HEK293 (cell line): ENCODE data around the gene APOBEC3F.
A peak's percentile ranks its signal among the peaks of the same experiment; 100 is the strongest.

Source experiments
- BCL6B ChIP-seq: fragments of 450-650 bp; formaldehyde crosslinking; IDR thresholded peaks from 2 replicates; pipeline ENCODE4 v1.5.1; 2017; ENCODE audit warnings: missing biosample characterization, missing genetic modification characterization
- GLIS1 ChIP-seq: fragments of 450-650 bp; formaldehyde crosslinking; IDR thresholded peaks from 2 replicates; pipeline ENCODE4 v1.5.1; 2016; ENCODE audit warnings: missing biosample characterization, missing genetic modification characterization
- HOXA7 ChIP-seq: sonication (generic); formaldehyde crosslinking; IDR thresholded peaks from 2 replicates; pipeline ENCODE4 v1.8.1; 2022; ENCODE audit warnings: missing genetic modification reagents, borderline replicate concordance
- KLF10 ChIP-seq: fragments of 450-650 bp; IDR thresholded peaks from 2 replicates; pipeline ENCODE4 v1.5.1; 2018; ENCODE audit warnings: missing biosample characterization, mild to moderate bottlenecking, missing genetic modification characterization
- MYNN ChIP-seq: fragments of 450-650 bp; formaldehyde crosslinking; IDR thresholded peaks from 2 replicates; pipeline ENCODE4 v1.5.1; 2016; ENCODE audit warnings: missing biosample characterization, missing genetic modification characterization, borderline replicate concordance
- PRDM1 ChIP-seq: fragments of 450-650 bp; formaldehyde crosslinking; IDR thresholded peaks from 2 replicates; pipeline ENCODE4; 2016; ENCODE audit warnings: missing biosample characterization, missing genetic modification characterization
- SETDB1 ChIP-seq: IDR thresholded peaks from one replicate; pipeline ENCODE4 v1.6.1; 2017; ENCODE audit warnings: mild to moderate bottlenecking, low read length, moderate library complexity, mixed read lengths; ENCODE audit not compliant: insufficient read length
- WT1 ChIP-seq: fragments of 450-650 bp; formaldehyde crosslinking; IDR thresholded peaks from 2 replicates; pipeline ENCODE4 v1.5.1; 2016; ENCODE audit warnings: missing biosample characterization, missing genetic modification characterization
- YY1 ChIP-seq: fragments of 450-650 bp; formaldehyde crosslinking; IDR thresholded peaks from 2 replicates; pipeline ENCODE4 v1.5.1; 2018; ENCODE audit warnings: missing biosample characterization, missing genetic modification characterization
- ZFHX2 ChIP-seq: fragments of 450-650 bp; formaldehyde crosslinking; conservative IDR thresholded peaks from 2 replicates; pipeline ENCODE4 v1.5.1; 2016; ENCODE audit warnings: missing biosample characterization, missing genetic modification characterization
- ZIC2 ChIP-seq: fragments of 450-650 bp; formaldehyde crosslinking; IDR thresholded peaks from 2 replicates; pipeline ENCODE4 v1.5.1; 2016; ENCODE audit warnings: missing biosample characterization, missing genetic modification characterization
- ZNF133 ChIP-seq: fragments of 450-650 bp; formaldehyde crosslinking; IDR thresholded peaks from 2 replicates; pipeline ENCODE4 v1.5.1; 2016; ENCODE audit warnings: missing biosample characterization, missing genetic modification characterization
- ZNF184 ChIP-seq: fragments of 450-650 bp; IDR thresholded peaks from 2 replicates; pipeline ENCODE4 v1.5.1; 2018; ENCODE audit warnings: missing biosample characterization, mild to moderate bottlenecking, missing genetic modification characterization
- ZNF211 ChIP-seq: fragments of 450-650 bp; formaldehyde crosslinking; IDR thresholded peaks from 2 replicates; pipeline ENCODE4 v1.5.1; 2016; ENCODE audit warnings: low read depth, missing biosample characterization, missing genetic modification characterization
- ZNF223 ChIP-seq: fragments of 450-650 bp; formaldehyde crosslinking; IDR thresholded peaks from 2 replicates; pipeline ENCODE4 v1.5.1; 2016; ENCODE audit warnings: missing biosample characterization, missing genetic modification characterization
- ZNF266 ChIP-seq: fragments of 450-650 bp; formaldehyde crosslinking; IDR thresholded peaks from 2 replicates; pipeline ENCODE4 v1.5.1; 2016; ENCODE audit warnings: missing biosample characterization, missing genetic modification characterization, low read depth
- ZNF274 ChIP-seq, 2 experiments: fragments of 200-500 bp in 1 of 2; fragments of 450-650 bp in 1 of 2; sonication (Bioruptor generic) in 1 of 2; formaldehyde crosslinking in 1 of 2; IDR thresholded peaks; 2 replicates each; pipeline versions ENCODE4 v1.5.1 to v1.6.1; 2014 to 2016; ENCODE audit warnings: borderline replicate concordance in 1 of 2, inconsistent platforms in 1 of 2, low read length in 1 of 2, missing biosample characterization in 1 of 2, missing genetic modification characterization in 1 of 2
- ZNF292 ChIP-seq: fragments of 450-650 bp; formaldehyde crosslinking; IDR thresholded peaks from 2 replicates; pipeline ENCODE4 v1.5.1; 2016; ENCODE audit warnings: low read depth, missing biosample characterization, missing genetic modification characterization, borderline replicate concordance
- ZNF341 ChIP-seq: fragments of 450-650 bp; formaldehyde crosslinking; IDR thresholded peaks from 2 replicates; pipeline ENCODE4; 2016; ENCODE audit warnings: low read depth, missing biosample characterization, missing genetic modification characterization
- ZNF394 ChIP-seq: fragments of 450-650 bp; formaldehyde crosslinking; IDR thresholded peaks from 2 replicates; pipeline ENCODE4 v1.5.1; 2016; ENCODE audit warnings: missing biosample characterization, missing genetic modification characterization, mild to moderate bottlenecking, moderate library complexity, borderline replicate concordance
- ZNF530 ChIP-seq: fragments of 450-650 bp; formaldehyde crosslinking; IDR thresholded peaks from 2 replicates; pipeline ENCODE4 v1.5.1; 2016; ENCODE audit warnings: low read depth, missing biosample characterization, missing genetic modification characterization
- ZNF623 ChIP-seq: fragments of 450-650 bp; formaldehyde crosslinking; IDR thresholded peaks from 2 replicates; pipeline ENCODE4 v1.5.1; 2016; ENCODE audit warnings: missing biosample characterization, missing genetic modification characterization
- ZNF792 ChIP-seq: fragments of 450-650 bp; formaldehyde crosslinking; IDR thresholded peaks from 2 replicates; pipeline ENCODE4 v1.5.1; 2016; ENCODE audit warnings: missing biosample characterization, missing genetic modification characterization
- ZNF843 ChIP-seq: fragments of 450-650 bp; formaldehyde crosslinking; IDR thresholded peaks from 2 replicates; pipeline ENCODE4 v1.5.1; 2016; ENCODE audit warnings: missing biosample characterization, missing genetic modification characterization
- ZSCAN16 ChIP-seq: fragments of 450-650 bp; formaldehyde crosslinking; IDR thresholded peaks from 2 replicates; pipeline ENCODE4 v1.5.1; 2016; ENCODE audit warnings: missing biosample characterization, missing genetic modification characterization
- TF ChIP-seq, protein P1 (sequence below): fragments of 450-650 bp; IDR thresholded peaks from 2 replicates; pipeline ENCODE4 v1.5.1; 2018; ENCODE audit warnings: missing biosample characterization, missing genetic modification characterization
- TF ChIP-seq, protein P2 (sequence below): fragments of 450-650 bp; formaldehyde crosslinking; IDR thresholded peaks from 2 replicates; pipeline ENCODE4 v1.5.1; 2016; ENCODE audit warnings: missing biosample characterization, missing genetic modification characterization, borderline replicate concordance
- TF ChIP-seq, protein P3 (sequence below): fragments of 450-650 bp; formaldehyde crosslinking; optimal IDR thresholded peaks from 2 replicates; pipeline ENCODE3; 2016; ENCODE audit warnings: missing biosample characterization, mild to moderate bottlenecking, missing genetic modification characterization
- TF ChIP-seq, protein P4 (sequence below): fragments of 450-650 bp; formaldehyde crosslinking; IDR thresholded peaks from 2 replicates; pipeline ENCODE4 v1.5.1; 2016; ENCODE audit warnings: missing biosample characterization, missing genetic modification characterization, borderline replicate concordance

APOBEC3F gene

DNA sequence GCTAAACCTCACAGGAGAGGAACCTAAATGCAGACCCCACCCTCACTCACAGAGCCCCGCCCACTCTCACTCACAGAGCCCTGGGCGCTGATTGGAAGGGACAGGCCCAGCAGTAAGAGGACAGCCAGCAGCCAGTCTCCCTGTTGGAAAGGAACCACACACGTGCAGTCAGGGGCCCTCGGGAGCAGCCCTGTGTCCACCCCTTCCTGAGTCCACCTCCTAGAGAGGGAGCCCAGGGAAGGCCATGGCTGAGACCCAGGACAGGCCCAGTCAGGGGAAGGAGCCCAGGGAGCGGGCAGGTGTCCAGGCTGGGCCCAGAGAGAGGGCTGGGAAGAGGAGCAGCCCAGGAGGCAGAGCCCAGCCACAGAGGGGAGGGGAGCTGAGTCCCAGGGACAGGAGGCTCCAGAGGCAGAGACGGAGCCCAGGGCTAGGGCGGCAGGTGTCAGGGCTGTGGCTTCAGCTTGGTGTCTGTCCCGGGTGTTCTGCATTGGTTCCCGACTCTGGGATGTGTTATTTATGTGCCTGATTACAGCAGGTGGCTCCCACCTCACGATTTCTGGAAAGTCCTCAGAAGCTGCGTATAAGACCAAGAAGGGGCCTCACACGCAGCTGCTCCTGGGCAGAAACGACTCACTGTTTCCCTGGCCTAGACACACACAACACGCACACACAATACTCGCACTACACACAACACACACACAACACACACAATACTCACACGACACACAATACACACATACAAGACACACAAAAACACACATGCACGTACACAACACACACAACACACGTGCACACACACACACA is 47.4 kb downstream of the APOBEC3F start (continued):
- TF ChIP-seq, protein P1, sequence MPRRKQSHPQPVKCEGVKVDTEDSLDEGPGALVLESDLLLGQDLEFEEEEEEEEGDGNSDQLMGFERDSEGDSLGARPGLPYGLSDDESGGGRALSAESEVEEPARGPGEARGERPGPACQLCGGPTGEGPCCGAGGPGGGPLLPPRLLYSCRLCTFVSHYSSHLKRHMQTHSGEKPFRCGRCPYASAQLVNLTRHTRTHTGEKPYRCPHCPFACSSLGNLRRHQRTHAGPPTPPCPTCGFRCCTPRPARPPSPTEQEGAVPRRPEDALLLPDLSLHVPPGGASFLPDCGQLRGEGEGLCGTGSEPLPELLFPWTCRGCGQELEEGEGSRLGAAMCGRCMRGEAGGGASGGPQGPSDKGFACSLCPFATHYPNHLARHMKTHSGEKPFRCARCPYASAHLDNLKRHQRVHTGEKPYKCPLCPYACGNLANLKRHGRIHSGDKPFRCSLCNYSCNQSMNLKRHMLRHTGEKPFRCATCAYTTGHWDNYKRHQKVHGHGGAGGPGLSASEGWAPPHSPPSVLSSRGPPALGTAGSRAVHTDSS (tag by site-specific recombination), result no peak
- TF ChIP-seq ZNF266 (tag by site-specific recombination), result no peak
- TF ChIP-seq SETDB1, result no peak
- no peak for TF ChIP-seq ZNF843
- no peak for TF ChIP-seq HOXA7 (CRISPR knock-in tag)
- TF ChIP-seq ZNF530 (tag by site-specific recombination), result no peak
- TF ChIP-seq WT1 (tag by site-specific recombination), result no peak
- no peak for TF ChIP-seq ZNF133 (tag by site-specific recombination)
- no peak for TF ChIP-seq ZNF211
- TF ChIP-seq YY1 (tag by site-specific recombination), result no peak
- peak; percentile 8; the same call in 1 of the 2 replicates for TF ChIP-seq ZIC2
- peak; percentile 30; the same call in 1 of the 2 replicates for TF ChIP-seq ZNF341 (tag by site-specific recombination)
- TF ChIP-seq PRDM1 (tag by site-specific recombination), result no peak
- no peak for TF ChIP-seq ZNF184 (tag by site-specific recombination)
- TF ChIP-seq, protein P2, sequence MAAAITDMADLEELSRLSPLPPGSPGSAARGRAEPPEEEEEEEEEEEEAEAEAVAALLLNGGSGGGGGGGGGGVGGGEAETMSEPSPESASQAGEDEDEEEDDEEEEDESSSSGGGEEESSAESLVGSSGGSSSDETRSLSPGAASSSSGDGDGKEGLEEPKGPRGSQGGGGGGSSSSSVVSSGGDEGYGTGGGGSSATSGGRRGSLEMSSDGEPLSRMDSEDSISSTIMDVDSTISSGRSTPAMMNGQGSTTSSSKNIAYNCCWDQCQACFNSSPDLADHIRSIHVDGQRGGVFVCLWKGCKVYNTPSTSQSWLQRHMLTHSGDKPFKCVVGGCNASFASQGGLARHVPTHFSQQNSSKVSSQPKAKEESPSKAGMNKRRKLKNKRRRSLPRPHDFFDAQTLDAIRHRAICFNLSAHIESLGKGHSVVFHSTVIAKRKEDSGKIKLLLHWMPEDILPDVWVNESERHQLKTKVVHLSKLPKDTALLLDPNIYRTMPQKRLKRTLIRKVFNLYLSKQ, result no peak
- TF ChIP-seq ZNF394 (tag by site-specific recombination), result no peak
- TF ChIP-seq, protein P3, sequence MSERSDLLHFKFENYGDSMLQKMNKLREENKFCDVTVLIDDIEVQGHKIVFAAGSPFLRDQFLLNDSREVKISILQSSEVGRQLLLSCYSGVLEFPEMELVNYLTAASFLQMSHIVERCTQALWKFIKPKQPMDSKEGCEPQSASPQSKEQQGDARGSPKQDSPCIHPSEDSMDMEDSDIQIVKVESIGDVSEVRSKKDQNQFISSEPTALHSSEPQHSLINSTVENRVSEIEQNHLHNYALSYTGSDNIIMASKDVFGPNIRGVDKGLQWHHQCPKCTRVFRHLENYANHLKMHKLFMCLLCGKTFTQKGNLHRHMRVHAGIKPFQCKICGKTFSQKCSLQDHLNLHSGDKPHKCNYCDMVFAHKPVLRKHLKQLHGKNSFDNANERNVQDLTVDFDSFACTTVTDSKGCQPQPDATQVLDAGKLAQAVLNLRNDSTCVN (tag by site-specific recombination), result no peak
- TF ChIP-seq ZNF274 (IDR thresholded peaks at IDR 0.05; ENCODE audit: low read length), result no peak
- no peak for TF ChIP-seq ZNF274 (tag by site-specific recombination; IDR thresholded peaks at IDR 0.05; ENCODE audit: borderline replicate concordance)
- no peak for TF ChIP-seq MYNN (tag by site-specific recombination)
- no peak for TF ChIP-seq ZNF623 (tag by site-specific recombination)
- TF ChIP-seq ZNF223 (tag by site-specific recombination), result no peak
- no peak for TF ChIP-seq BCL6B (tag by site-specific recombination)
- TF ChIP-seq, protein P4, sequence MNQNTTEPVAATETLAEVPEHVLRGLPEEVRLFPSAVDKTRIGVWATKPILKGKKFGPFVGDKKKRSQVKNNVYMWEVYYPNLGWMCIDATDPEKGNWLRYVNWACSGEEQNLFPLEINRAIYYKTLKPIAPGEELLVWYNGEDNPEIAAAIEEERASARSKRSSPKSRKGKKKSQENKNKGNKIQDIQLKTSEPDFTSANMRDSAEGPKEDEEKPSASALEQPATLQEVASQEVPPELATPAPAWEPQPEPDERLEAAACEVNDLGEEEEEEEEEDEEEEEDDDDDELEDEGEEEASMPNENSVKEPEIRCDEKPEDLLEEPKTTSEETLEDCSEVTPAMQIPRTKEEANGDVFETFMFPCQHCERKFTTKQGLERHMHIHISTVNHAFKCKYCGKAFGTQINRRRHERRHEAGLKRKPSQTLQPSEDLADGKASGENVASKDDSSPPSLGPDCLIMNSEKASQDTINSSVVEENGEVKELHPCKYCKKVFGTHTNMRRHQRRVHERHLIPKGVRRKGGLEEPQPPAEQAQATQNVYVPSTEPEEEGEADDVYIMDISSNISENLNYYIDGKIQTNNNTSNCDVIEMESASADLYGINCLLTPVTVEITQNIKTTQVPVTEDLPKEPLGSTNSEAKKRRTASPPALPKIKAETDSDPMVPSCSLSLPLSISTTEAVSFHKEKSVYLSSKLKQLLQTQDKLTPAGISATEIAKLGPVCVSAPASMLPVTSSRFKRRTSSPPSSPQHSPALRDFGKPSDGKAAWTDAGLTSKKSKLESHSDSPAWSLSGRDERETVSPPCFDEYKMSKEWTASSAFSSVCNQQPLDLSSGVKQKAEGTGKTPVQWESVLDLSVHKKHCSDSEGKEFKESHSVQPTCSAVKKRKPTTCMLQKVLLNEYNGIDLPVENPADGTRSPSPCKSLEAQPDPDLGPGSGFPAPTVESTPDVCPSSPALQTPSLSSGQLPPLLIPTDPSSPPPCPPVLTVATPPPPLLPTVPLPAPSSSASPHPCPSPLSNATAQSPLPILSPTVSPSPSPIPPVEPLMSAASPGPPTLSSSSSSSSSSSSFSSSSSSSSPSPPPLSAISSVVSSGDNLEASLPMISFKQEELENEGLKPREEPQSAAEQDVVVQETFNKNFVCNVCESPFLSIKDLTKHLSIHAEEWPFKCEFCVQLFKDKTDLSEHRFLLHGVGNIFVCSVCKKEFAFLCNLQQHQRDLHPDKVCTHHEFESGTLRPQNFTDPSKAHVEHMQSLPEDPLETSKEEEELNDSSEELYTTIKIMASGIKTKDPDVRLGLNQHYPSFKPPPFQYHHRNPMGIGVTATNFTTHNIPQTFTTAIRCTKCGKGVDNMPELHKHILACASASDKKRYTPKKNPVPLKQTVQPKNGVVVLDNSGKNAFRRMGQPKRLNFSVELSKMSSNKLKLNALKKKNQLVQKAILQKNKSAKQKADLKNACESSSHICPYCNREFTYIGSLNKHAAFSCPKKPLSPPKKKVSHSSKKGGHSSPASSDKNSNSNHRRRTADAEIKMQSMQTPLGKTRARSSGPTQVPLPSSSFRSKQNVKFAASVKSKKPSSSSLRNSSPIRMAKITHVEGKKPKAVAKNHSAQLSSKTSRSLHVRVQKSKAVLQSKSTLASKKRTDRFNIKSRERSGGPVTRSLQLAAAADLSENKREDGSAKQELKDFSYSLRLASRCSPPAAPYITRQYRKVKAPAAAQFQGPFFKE (tag by site-specific recombination), result no peak
- no peak for TF ChIP-seq KLF10 (tag by site-specific recombination)
- TF ChIP-seq ZSCAN16 (tag by site-specific recombination), result no peak
- TF ChIP-seq ZNF292, result no peak
- no peak for TF ChIP-seq ZNF792 (tag by site-specific recombination)
- peak; percentile 57 for TF ChIP-seq GLIS1
- no peak for TF ChIP-seq ZFHX2
